Daoy (cell line): ENCODE results near the gene PADI4. TPM values are rescaled to one million over a fixed set of nuclear protein-coding genes. Genes with fewer than 3 reads are reported as not detected.

ENCODE experiments used
- DNase-seq: peaks from one replicate; pipeline ENCODE4 v3.0.0-alpha.2; 2015; ENCODE audit warnings: low read depth
- total RNA-seq: library from RNA; depleted of rRNA; stranded (reverse); fragments of >200 nt; shearing (Covaris generic); gene quantifications from 2 replicates; pipeline ENCODE4 v1.2.3, GENCODE V29; 2014

The PADI4 gene
- total RNA-seq, 1 experiment from 2014 or later, result not detected

GRCh38 chr1:17281775-17282181, 26.2 kb upstream of the PADI4 start:
- no peak for DNase-seq

GRCh38 chr1:17282836-17283235, 25.2 kb upstream of the PADI4 start:
- DNase-seq, result no peak

GRCh38 chr1:17286646-17287045, 21.4 kb upstream of the PADI4 start:
- no peak for DNase-seq

- DNase-seq, result peak; percentile 92
These were observed 20.7 kb upstream of the PADI4 start for GRCh38 chr1:17287130-17287776.

- DNase-seq, result peak; percentile 83
These were observed 18.3 kb upstream of the PADI4 start for GRCh38 chr1:17289721-17290120.

- DNase-seq, result no peak
These were observed 17.4 kb upstream of the PADI4 start for GRCh38 chr1:17290553-17290952.

- DNase-seq, result peak; percentile 29
These were observed 15.5 kb upstream of the PADI4 start for GRCh38 chr1:17292299-17293160.

- no peak for DNase-seq
These were observed 14.1 kb upstream of the PADI4 start for GRCh38 chr1:17293681-17294425.

GRCh38 chr1:17295292-17295691, 12.7 kb upstream of the PADI4 start:
- DNase-seq, result no peak

GRCh38 chr1:17296086-17296485, 11.9 kb upstream of the PADI4 start:
- no peak for DNase-seq

- DNase-seq, result no peak
These were observed 10.0 kb upstream of the PADI4 start for GRCh38 chr1:17297991-17298390.

- no peak for DNase-seq
These were observed 6.2 kb upstream of the PADI4 start for GRCh38 chr1:17301767-17302166.

- peak; percentile 40 for DNase-seq
These were observed 3.7 kb upstream of the PADI4 start for GRCh38 chr1:17304151-17304825.

- no peak for DNase-seq
These were observed 3.2 kb upstream of the PADI4 start for GRCh38 chr1:17304826-17305175.

GRCh38 chr1:17305576-17306095, 2.4 kb upstream of the PADI4 start:
- DNase-seq, result no peak

GRCh38 chr1:17306407-17306806, 1.6 kb upstream of the PADI4 start:
- no peak for DNase-seq

GRCh38 chr1:17306921-17307320, 1.1 kb upstream of the PADI4 start:
- no peak for DNase-seq

- DNase-seq, result no peak
These were observed 668 bp upstream of the PADI4 start for GRCh38 chr1:17307329-17307728.

- no peak for DNase-seq
These were observed 596 bp downstream of the PADI4 start for GRCh38 chr1:17308593-17308992.

- no peak for DNase-seq
These were observed 1.6 kb downstream of the PADI4 start for GRCh38 chr1:17309426-17310067.

GRCh38 chr1:17310068-17310640, 2.2 kb downstream of the PADI4 start:
- no peak for DNase-seq
